Astrocyte of the spinal cord (primary cell): ENCODE results near the gene PATZ1.

ENCODE experiments used
- DNase-seq: peaks from one replicate; pipeline ENCODE4 v3.0.0; 2011; ENCODE audit warnings: low read depth, low spot score
- H3K4me3 ChIP-seq: 2 replicates; pipeline ENCODE4 v1.5.1; 2011; ENCODE audit warnings: low read depth, mild to moderate bottlenecking, low read length, moderate library complexity
- CTCF ChIP-seq: IDR thresholded peaks from 2 replicates; pipeline ENCODE4 v1.5.1; 2012; ENCODE audit warnings: low read depth, mild to moderate bottlenecking, low read length, inconsistent platforms
- in situ Hi-C: cut with HindIII; loops from 2 replicates; pipeline ENCODE4 v1.10.0; 2017; ENCODE audit warnings: low sequenced_read_pairs

PATZ1 gene

GRCh38 chr22:31339148-31339832, 6.9 kb downstream of the PATZ1 start:
- in situ Hi-C loops, result no loop called here
- no peak for TF ChIP-seq CTCF
- DNase-seq, result no peak
- no peak overlapping the region for H3K4me3 ChIP-seq

- DNase-seq, result no peak
- in situ Hi-C loops, result no loop called here
- no peak for TF ChIP-seq CTCF
- no peak overlapping the region for H3K4me3 ChIP-seq
These were observed 9.0 kb downstream of the PATZ1 start for GRCh38 chr22:31337178-31337577.

- in situ Hi-C loops, result no loop called here
- TF ChIP-seq CTCF, result no peak
- DNase-seq, result no peak
- no peak overlapping the region for H3K4me3 ChIP-seq
These were observed 11.8 kb downstream of the PATZ1 start for GRCh38 chr22:31334329-31334728.

- in situ Hi-C loops, result no loop called here
- no peak for TF ChIP-seq CTCF
- DNase-seq, result no peak
- H3K4me3 ChIP-seq, result no peak overlapping the region
These were observed 12.5 kb downstream of the PATZ1 start for GRCh38 chr22:31333641-31334040.

- DNase-seq, result no peak
- H3K4me3 ChIP-seq, result no peak overlapping the region
- in situ Hi-C loops, result no loop called here
- TF ChIP-seq CTCF, result no peak
These were observed 13.3 kb downstream of the PATZ1 start for GRCh38 chr22:31332886-31333285.

- in situ Hi-C loops, result no loop called here
- no peak for TF ChIP-seq CTCF
- DNase-seq, result no peak
- no peak overlapping the region for H3K4me3 ChIP-seq
These were observed 14.1 kb downstream of the PATZ1 start for GRCh38 chr22:31332010-31332409.
